GM19193 (cell line): Measurements from ENCODE around the gene CNIH4.

Experiments used
- POLR2A ChIP-seq: IDR thresholded peaks from 4 replicates; pipeline ENCODE4 v1.6.1; 2011; ENCODE audit not compliant: insufficient read depth, insufficient read length; ENCODE audit errors: extremely low read depth

Gene CNIH4

GRCh38 chr1:224338150-224338838 lies 18.4 kb upstream of the CNIH4 start:
- no peak for TF ChIP-seq POLR2A

DNA sequence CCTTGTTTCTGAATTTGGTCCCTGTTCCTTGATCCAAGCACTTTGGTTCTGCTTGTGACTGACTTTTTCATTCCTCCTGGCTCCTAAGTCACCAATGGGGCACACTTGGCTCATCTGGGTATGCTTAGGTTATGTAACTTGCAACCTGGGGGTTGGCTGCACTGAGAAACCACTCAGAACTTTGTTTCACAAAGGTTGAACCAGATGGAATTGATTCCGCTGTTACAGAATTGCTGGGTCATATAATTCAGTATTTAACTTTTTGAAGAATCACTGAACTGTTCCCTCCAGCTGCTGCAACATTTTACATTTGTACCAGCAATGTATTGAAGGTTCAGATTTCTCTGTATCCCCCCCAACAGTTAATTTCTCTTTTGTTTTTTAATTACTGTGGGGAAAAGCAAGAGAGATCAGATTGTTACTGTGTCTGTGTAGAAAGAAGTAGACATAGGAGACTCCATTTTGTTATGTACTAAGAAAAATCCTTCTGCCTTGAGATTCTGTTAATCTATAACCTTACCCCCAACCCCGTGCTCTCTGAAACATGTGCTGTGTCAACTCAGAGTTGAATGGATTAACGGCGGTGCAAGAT lies 17.1 kb upstream of the CNIH4 start:
- TF ChIP-seq POLR2A: no peak

- TF ChIP-seq POLR2A: no peak
Measured at GRCh38 chr1:224343679-224344078, 13.0 kb upstream of the CNIH4 start.

DNA sequence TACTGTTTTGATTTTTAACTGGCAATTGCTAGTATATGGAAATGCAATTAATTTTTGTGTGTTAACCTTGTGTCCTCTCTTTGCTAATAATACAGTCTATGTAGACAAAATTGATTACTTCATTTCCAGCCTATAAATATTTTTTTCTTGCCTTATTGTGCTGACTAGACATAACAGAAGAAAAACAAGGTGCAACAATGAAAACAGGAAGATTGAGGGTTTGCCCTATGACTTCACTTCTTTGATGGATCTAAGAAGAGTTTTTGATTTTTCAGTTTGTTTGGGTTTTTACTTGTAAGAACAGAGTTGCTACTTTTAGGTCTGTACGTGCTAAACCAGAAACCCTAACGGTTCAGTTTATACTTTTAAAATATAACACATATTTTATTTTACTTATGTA lies 8.5 kb upstream of the CNIH4 start:
- TF ChIP-seq POLR2A: no peak

DNA sequence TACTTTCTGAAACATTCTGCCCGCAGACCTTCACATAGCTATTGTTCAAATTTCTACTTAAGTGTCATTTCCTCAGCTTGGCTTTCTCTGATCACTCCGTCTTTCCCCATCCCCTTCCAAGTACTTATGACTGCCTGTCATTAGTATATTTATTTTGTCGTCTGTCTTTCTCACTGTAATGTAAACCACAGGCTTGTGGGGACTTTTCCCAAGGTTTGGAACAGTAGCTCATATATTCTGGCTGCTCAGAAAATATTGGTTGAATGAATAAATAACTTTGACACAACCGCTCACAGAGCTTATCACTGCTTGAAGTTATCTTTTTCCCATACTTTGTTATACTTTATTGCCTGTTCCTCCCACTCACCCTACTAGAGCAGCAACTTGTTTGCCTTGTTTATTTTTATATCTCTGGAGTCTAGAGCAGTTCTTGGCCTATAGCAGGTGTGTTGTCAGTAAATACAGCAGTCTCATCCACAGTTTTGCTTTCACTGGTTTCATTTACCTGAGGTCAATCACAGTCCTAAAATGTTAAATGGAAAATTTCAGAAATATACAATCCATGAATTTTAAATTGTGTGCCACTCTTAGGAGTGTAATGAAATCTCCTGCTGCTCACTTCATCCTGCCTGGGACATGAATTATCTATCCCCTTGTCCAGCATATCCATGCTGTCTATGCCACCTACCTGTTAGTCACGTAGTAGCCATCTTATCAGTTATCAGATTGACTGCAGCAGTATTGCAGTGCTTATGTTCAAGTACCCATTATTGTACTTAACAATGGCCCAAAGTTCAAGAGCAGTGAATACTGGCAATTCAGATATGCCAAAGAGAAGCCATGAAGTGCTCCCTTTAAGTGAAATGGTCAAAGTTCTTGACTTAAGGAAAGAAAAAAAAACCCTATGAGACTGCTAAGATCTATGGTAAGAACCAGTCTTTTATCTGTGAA lies 2.4 kb upstream of the CNIH4 start:
- no peak for TF ChIP-seq POLR2A

GRCh38 chr1:224357626-224358124 lies 996 bp downstream of the CNIH4 start:
- TF ChIP-seq POLR2A: no peak

- TF ChIP-seq POLR2A: no peak
Measured at GRCh38 chr1:224358237-224358636, 1.6 kb downstream of the CNIH4 start.

DNA sequence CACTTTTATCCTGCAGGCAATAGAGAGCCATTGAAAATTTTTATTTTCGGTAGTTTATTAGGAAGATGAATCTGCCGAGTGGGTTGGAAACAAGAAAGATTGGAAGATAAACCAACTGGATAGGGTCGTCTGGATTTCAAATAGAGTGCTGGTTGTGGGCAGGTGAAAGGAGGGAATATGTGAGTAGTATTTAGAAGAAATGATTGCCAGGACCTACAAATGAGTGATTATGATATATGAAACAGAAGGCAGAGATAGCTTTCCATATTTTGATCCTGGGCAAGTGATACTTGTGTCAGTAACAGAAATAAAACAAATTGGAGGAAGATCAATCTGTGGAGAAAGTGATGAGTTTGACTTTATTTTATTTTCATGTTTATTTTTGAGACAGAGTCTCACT lies 2.5 kb downstream of the CNIH4 start:
- no peak for TF ChIP-seq POLR2A

- TF ChIP-seq POLR2A: no peak
Measured at GRCh38 chr1:224368409-224368808, 11.7 kb downstream of the CNIH4 start.

GRCh38 chr1:224373008-224373590 lies 16.4 kb downstream of the CNIH4 start:
- no peak for TF ChIP-seq POLR2A

GRCh38 chr1:224375059-224375458 lies 18.4 kb downstream of the CNIH4 start:
- no peak for TF ChIP-seq POLR2A

GRCh38 chr1:224377676-224378006 lies 21.0 kb downstream of the CNIH4 start:
- TF ChIP-seq POLR2A: no peak

GRCh38 chr1:224378855-224379631 lies 22.4 kb downstream of the CNIH4 start:
- no peak for TF ChIP-seq POLR2A

DNA sequence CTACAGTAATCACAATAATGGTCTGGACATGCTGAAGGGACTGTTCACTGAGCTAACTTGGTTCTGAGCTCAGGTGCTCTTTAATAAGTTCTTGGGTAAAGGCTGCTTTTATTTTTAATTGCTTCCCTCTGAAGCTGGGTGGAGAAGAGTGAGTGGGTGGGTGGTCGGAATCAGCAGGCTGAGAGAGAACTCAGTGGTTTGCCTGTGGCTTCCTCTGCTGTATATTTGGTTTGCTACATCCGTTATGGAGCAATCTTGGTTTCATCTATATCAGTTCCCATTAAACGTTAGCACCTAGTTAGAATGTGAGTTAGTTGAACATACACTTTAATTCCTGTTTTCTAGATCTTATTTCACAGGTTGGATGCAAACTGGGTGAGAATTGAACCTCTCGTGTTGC lies 23.3 kb downstream of the CNIH4 start:
- no peak for TF ChIP-seq POLR2A
